Sigmoid colon (tissue), 4 donors: ENCODE results near the gene GFPT1.

Experiments used
- CTCF ChIP-seq, 4 experiments: fragments of 450-650 bp in 3 of 4; fragments of 200-600 bp in 1 of 4; IDR thresholded peaks; one replicate each; pipeline ENCODE4 v1.5.1; 2016 to 2019; ENCODE audit warnings: antibody characterized with exemption in 4 of 4, mild to moderate bottlenecking in 3 of 4, moderate library complexity in 2 of 4
- EP300 ChIP-seq, 4 donors: sonication (generic); formaldehyde crosslinking; IDR thresholded peaks; one replicate each; pipeline ENCODE4 v1.6.1; 2017; ENCODE audit warnings: antibody characterized with exemption in 4 of 4
- POLR2A ChIP-seq, 2 donors: fragments of 450-650 bp; IDR thresholded peaks; one replicate each; pipeline ENCODE4 v1.6.1; 2016; ENCODE audit warnings: antibody characterized with exemption in 2 of 2, mild to moderate bottlenecking in 2 of 2, moderate library complexity in 2 of 2
- POLR2AphosphoS5 ChIP-seq, 4 donors: sonication (generic); formaldehyde crosslinking; IDR thresholded peaks; one replicate each; pipeline ENCODE4 v1.6.1; 2017; ENCODE audit warnings: antibody characterized with exemption in 4 of 4

GRCh38 chr2:69333352-69333751 is 53.7 kb downstream of the GFPT1 start:
- TF ChIP-seq CTCF (IDR thresholded peaks at IDR 0.05) (no peak), EP300 (IDR thresholded peaks at IDR 0.05) (no peak), POLR2A (IDR thresholded peaks at IDR 0.05) (no peak), POLR2AphosphoS5 (IDR thresholded peaks at IDR 0.05) (no peak)
